HepG2 (cell line): ENCODE data around the gene TTC1.

Experiments used
- CCDC6 ChIP-seq: sonication (generic); formaldehyde crosslinking; IDR thresholded peaks from 2 replicates; pipeline ENCODE4 v1.8.1; 2022; ENCODE audit warnings: mild to moderate bottlenecking, missing genetic modification reagents, moderate library complexity
- FOXO4 ChIP-seq: sonication (generic); formaldehyde crosslinking; conservative IDR thresholded peaks from 2 replicates; pipeline ENCODE4 v1.8.1; 2023; ENCODE audit warnings: missing genetic modification reagents
- GTF2F1 ChIP-seq: fragments of 150-350 bp; IDR thresholded peaks from 2 replicates; pipeline ENCODE4 v1.6.1; 2014; ENCODE audit warnings: low read length
- KDM4B ChIP-seq: sonication (generic); formaldehyde crosslinking; IDR thresholded peaks from 2 replicates; pipeline ENCODE4 v1.4.0; 2020; ENCODE audit warnings: missing genetic modification reagents
- NPAS2 ChIP-seq: sonication (generic); formaldehyde crosslinking; IDR thresholded peaks from 2 replicates; pipeline ENCODE4 v1.8.0; 2022; ENCODE audit warnings: mild to moderate bottlenecking, missing genetic modification reagents, borderline replicate concordance
- PHF8 ChIP-seq: sonication (generic); formaldehyde crosslinking; IDR thresholded peaks from 2 replicates; pipeline ENCODE4 v1.5.0; 2020; ENCODE audit warnings: missing genetic modification reagents
- RFX5 ChIP-seq: IDR thresholded peaks from 2 replicates; pipeline ENCODE4 v1.6.1; 2011; ENCODE audit warnings: low read depth, low read length, improper control_type of control experiment
- SMARCE1 ChIP-seq: fragments of 450-650 bp; IDR thresholded peaks from 2 replicates; pipeline ENCODE4 v1.6.1; 2017; ENCODE audit warnings: borderline replicate concordance
- TBX3 ChIP-seq: fragments of 450-650 bp; IDR thresholded peaks from 2 replicates; pipeline ENCODE4 v1.6.1; 2017; ENCODE audit warnings: antibody characterized with exemption, mild to moderate bottlenecking, inconsistent platforms, borderline replicate concordance
- ZFX ChIP-seq: sonication (generic); formaldehyde crosslinking; IDR thresholded peaks from 2 replicates; pipeline ENCODE4 v1.4.0; 2020; ENCODE audit warnings: mild to moderate bottlenecking, low read depth, missing genetic modification reagents, moderate library complexity
- TF ChIP-seq, protein P1 (sequence below): sonication (generic); formaldehyde crosslinking; IDR thresholded peaks from 2 replicates; pipeline ENCODE4 v1.4.0; 2020; ENCODE audit warnings: mild to moderate bottlenecking, missing genetic modification reagents

DNA sequence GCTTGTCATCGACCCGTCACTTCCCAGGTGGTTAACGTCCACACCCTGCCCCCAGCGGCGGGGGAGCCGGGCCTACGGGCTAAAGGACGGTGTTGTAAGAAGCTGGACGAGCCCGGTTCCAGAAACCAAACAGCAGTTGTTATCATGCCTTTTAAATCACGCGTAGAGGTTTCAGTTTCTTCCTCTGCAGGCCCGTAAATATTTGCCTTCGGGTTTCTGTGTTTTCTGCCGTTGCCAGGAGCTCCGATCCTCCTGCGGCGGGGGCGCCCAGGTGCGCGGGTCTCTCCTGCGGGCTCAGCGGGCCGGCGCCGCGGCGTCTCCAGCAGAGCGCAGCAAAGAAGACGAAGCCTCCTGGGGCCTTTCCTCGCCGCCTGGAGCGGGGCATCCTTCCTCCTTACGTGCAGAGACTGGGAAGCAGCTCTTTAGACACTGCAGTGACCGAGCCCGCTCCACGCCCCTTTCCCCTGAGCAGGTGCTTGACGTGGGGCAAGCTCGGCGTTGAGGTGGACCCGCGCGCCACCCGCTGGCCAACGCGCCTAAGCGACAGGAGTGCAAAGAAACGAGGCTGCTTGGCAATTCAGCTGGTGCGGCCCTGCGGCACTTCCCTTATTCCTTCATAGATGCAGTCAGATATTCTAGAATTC, 21.8 kb upstream of the TTC1 start:
- TF ChIP-seq RFX5 (no peak), KDM4B (CRISPR knock-in tag) (no peak), PHF8 (CRISPR knock-in tag) (peak; percentile 38; the same call in 1 of the 2 replicates), NPAS2 (no peak), ZFX (CRISPR knock-in tag) (no peak), SMARCE1 (no peak), FOXO4 (CRISPR knock-in tag) (no peak), TBX3 (no peak), CCDC6 (CRISPR knock-in tag) (no peak), GTF2F1 (no peak)
- TF ChIP-seq, protein P1, sequence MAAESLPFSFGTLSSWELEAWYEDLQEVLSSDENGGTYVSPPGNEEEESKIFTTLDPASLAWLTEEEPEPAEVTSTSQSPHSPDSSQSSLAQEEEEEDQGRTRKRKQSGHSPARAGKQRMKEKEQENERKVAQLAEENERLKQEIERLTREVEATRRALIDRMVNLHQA (CRISPR knock-in tag): no peak
